HG03066 (cell line): ENCODE measurements around the gene SPTBN1.
"Not testable (repeated sequence)": the region's sequence is repeated elsewhere in the genome, so short reads cannot be mapped to it uniquely, and the experiment has no call there.

ENCODE experiments used
- ATAC-seq: cut with Tn5 transposase; IDR thresholded peaks from one replicate; pipeline ENCODE4 v1.9.1; 2021; ENCODE audit warnings: low read depth; ENCODE audit not compliant: unreplicated experiment

The SPTBN1 gene

DNA sequence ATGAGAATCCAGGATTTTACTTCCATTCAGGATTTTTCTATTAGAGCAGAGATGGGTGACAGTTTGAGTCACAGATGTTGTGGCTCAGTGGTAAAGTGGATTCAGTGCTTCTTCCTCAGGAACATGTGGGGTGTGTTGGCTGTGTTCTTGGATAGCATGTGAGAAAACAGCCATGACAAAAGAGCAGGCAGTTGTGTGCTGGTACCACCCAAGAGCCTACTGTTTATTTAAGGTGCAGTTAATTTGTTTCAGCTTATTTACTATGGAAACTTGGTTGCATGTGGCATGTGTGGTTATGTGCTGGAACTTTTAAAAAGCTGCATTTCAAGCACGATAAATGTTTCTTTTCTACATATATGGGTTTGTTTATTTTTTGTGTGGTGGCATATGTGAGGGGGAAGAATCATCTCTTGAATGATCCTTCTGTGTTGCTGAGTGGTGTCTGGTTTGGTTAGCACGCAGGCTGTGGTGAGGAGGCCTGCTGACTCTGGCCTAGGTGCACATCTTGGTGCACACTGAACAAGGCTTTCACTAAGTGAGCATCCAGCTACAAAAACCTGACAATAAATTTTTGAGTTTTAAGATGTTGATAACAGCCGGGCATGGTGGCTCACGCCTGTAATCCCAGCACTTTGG lies 67.3 kb downstream of the SPTBN1 start:
- no peak for ATAC-seq

- peak; percentile 67 for ATAC-seq
Observed at GRCh38 chr2:54524226-54524991, 68.3 kb downstream of the SPTBN1 start.

GRCh38 chr2:54525321-54525720 lies 69.2 kb downstream of the SPTBN1 start:
- no peak for ATAC-seq

GRCh38 chr2:54526226-54526879 lies 70.2 kb downstream of the SPTBN1 start:
- no peak for ATAC-seq

DNA sequence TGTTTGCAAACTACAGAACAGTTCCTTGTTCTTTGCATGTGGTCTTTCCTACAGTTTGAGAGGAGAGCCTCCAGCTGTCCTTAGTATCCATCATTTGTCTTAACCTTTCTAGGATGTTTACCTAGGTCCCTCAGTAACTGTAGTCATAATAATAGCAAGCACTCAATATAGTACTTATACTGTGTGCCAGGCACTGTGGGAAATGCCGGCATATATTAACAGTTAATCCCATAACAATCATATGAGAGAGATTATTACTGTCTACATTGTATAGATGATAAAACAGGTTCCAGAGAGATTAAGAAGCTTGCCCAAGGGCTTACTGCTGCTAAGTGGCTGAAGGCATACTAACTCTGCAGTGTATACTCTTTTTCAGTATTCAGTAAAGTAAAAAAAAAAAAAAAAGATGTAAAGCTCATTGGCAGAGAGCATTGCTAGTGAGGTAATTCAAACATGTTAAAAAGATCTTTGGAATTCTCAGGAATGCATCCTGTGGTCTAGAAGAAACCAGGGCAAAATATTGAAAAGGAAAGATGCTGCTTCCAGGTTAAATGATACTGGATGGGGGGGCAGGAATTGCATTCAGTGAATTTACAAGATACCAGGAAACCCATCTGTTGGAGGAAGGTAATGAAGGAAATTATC lies 72.3 kb downstream of the SPTBN1 start:
- no peak for ATAC-seq

GRCh38 chr2:54529518-54529917 lies 73.4 kb downstream of the SPTBN1 start:
- not testable (repeated sequence) for ATAC-seq

DNA sequence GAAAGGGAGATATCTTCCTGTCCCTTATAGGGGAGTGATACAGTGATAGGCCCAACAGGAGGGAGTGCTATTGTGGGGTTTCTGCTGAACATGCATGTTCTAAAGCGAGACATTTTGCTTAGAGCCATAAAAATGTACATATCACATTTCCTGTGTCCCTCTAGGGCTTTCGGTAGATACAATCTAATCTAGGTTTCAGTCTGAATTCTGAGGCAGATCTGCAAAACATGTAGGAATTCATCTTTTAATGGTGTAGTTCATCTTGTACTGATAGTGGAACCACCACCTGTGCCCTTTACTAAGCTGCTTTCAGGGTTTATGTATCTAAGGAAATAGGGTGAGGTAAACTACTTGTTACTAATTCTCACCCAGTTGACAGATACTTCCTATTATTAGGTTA lies 73.8 kb downstream of the SPTBN1 start:
- no peak for ATAC-seq

DNA sequence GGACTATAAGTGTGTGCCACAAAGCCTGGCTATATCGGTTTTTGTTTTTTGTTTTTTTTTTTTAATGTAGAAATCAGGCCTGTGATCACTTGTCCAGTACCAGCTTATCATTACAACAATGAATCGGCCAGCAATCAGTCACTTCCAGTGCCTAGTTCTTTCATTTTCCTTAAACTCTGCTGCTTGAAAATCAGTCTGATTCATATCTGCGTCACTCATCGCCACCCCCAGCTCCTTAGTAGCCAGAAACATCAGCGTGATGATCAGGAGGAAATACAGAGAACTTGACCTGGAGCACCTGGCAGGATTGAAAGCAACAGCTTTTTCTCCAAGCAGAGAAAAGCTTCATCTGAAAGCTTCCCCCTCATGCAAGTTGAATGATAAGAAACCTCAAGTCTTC lies 75.4 kb downstream of the SPTBN1 start:
- no peak for ATAC-seq

DNA sequence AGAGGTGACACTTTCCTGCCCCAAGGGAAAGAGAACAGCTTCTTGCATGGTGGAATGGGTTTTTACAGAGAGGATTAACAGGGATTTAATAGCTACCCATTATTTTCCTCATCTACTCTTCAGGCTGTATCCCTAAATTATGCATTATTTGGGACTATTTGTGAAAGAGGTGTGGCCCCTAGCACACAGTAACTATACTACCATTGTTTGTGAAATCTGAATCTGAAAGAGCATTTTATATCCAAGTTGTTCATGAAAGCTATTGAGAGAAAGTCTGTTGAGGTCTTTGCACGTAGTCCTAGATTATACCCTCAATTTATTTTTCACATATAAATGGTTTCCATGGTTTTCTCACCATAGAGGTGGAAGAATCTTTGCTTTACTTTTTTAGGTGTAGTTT lies 78.1 kb downstream of the SPTBN1 start:
- no peak for ATAC-seq

- ATAC-seq, result no peak
Observed at GRCh38 chr2:54534625-54535024, 78.5 kb downstream of the SPTBN1 start.

- ATAC-seq, result no peak
Observed at GRCh38 chr2:54535599-54536195, 79.6 kb downstream of the SPTBN1 start.

GRCh38 chr2:54536720-54537119 lies 80.6 kb downstream of the SPTBN1 start:
- ATAC-seq, result no peak

GRCh38 chr2:54538537-54538936 lies 82.4 kb downstream of the SPTBN1 start:
- ATAC-seq, result no peak

GRCh38 chr2:54539683-54540082 lies 83.6 kb downstream of the SPTBN1 start:
- ATAC-seq, result no peak

GRCh38 chr2:54540194-54540593 lies 84.1 kb downstream of the SPTBN1 start:
- no peak for ATAC-seq

GRCh38 chr2:54541995-54542394 lies 85.9 kb downstream of the SPTBN1 start:
- no peak for ATAC-seq

GRCh38 chr2:54543733-54544396 lies 87.7 kb downstream of the SPTBN1 start:
- no peak for ATAC-seq

DNA sequence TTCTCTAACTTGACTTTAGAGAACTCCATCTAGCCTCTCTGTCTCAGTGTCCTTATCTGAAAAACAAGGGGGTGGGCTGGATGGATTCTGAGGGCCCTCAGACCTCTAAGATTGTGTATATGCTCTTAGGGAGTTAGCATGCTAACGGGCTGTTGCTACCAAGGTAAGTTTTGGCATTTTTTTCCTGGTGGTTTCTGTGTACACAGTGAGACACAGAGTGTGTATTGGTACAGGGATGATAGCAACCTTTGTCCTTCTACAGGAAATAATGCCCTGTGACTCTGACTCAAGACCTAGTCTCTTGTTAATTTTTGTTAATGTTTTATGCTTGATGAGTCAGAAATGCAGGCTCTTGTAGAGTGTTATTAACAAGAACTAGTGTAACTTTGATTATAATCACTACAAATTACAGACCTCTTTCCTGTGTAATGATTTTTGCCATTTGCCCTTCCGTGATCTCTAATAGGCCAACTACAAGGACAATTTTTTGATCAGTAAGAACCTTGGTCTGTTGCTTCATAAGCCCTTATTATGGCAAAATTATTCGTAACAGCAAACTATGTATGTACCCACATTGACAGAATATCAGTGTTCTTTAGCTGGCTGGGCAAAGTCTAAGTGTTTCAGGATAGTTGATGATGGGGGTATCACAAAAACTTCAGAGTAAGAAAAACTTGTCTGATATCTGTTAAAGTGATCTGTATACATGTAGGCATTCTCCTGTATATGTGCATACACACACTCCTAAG lies 89.7 kb downstream of the SPTBN1 start:
- peak; percentile 51 for ATAC-seq

- ATAC-seq, result no peak
Observed at GRCh38 chr2:54546518-54546917, 90.4 kb downstream of the SPTBN1 start.
